BE2C (cell line): ENCODE measurements around the gene EZH2.

Source experiments
- DNase-seq: peaks from one replicate; pipeline ENCODE4 v3.0.0-alpha.2; 2020
- H3K27me3 ChIP-seq: fragments of 250-450 bp; sonication (Bioruptor Pico); 2 replicates; pipeline ENCODE4 v1.5.1; 2020; ENCODE audit warnings: mild to moderate bottlenecking
- H3K36me3 ChIP-seq: fragments of 250-450 bp; sonication (Bioruptor Pico); 2 replicates; pipeline ENCODE4 v1.5.1; 2020; ENCODE audit warnings: mild to moderate bottlenecking
- H3K4me1 ChIP-seq: fragments of 250-450 bp; sonication (Bioruptor Pico); 2 replicates; pipeline ENCODE4 v1.5.1; 2020
- H3K4me3 ChIP-seq: 2 replicates; pipeline ENCODE4 v1.5.1; 2011; ENCODE audit warnings: low read depth, low read length
- H3K9me3 ChIP-seq: fragments of 250-450 bp; sonication (Bioruptor Pico); 2 replicates; pipeline ENCODE4 v1.5.1; 2020
- TF ChIP-seq, protein P1 (sequence below): IDR thresholded peaks from 2 replicates; pipeline ENCODE4 v1.5.1; 2012; ENCODE audit warnings: mild to moderate bottlenecking, low read depth, low read length

EZH2 gene

DNA sequence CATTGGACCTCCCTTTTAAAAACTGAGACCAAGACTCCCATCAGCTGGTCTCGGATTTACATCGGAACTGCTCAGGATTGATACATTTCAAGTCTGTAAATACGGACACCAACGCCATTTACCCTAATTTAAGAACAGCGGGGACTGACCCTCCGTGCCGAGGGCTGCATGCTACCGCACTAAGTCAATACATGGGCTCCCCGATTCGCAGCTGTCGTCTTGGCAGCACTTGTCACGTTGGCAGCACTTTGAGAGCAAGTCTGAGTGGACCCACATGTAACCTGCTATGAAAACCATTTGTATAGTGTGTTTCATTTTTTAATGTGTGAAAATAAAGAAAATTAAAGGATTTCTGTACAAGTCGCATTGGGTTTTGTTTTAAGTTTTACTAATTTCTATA is 83.4 kb downstream of the EZH2 start:
- no peaks in the 10 kb centered on the region for H3K9me3 ChIP-seq
- DNase-seq, result no peak
- TF ChIP-seq, protein P1, sequence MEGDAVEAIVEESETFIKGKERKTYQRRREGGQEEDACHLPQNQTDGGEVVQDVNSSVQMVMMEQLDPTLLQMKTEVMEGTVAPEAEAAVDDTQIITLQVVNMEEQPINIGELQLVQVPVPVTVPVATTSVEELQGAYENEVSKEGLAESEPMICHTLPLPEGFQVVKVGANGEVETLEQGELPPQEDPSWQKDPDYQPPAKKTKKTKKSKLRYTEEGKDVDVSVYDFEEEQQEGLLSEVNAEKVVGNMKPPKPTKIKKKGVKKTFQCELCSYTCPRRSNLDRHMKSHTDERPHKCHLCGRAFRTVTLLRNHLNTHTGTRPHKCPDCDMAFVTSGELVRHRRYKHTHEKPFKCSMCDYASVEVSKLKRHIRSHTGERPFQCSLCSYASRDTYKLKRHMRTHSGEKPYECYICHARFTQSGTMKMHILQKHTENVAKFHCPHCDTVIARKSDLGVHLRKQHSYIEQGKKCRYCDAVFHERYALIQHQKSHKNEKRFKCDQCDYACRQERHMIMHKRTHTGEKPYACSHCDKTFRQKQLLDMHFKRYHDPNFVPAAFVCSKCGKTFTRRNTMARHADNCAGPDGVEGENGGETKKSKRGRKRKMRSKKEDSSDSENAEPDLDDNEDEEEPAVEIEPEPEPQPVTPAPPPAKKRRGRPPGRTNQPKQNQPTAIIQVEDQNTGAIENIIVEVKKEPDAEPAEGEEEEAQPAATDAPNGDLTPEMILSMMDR, result no peak
- H3K4me3 ChIP-seq, result no peak overlapping the region
- H3K27me3 ChIP-seq, result no peaks in the 10 kb centered on the region
- peaks cover 67% of the 10 kb centered on the region for H3K36me3 ChIP-seq
- H3K4me1 ChIP-seq, result no peaks in the 10 kb centered on the region

DNA sequence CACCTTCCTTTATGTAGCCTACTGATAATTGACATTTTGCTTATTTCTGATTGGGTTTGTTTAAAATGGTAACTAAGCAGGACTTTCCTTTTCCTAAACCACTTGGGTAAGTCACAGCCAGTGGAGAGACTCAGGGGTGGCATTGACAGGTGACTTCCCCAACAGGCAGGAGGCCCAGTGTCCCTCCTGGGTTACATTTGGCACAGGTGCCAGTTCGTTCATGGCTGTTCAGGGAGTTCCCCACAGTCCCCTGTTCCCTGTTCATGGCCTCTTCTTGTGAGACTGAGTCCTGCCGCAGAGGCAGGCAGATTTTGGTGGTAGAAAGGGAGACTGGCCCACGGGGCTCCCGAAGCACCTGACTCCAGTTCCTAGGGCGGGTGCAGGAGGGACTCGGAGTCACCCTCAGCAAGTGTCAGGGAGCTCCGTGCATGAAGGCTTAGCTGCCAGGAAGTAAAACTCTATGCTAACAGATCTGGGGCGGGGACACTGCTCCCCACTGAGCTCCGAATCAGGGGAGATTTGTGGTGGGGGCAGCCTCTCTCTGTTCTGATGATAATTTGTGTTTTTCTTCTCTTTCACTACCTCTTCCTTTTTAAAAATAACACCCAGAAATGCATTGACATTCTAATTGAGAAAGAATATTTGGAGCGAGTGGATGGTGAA is 84.1 kb downstream of the EZH2 start:
- Histone ChIP-seq H3K36me3 (peaks cover 69% of the 10 kb centered on the region), H3K4me1 (no peaks in the 10 kb centered on the region), H3K4me3 (no peak overlapping the region), H3K27me3 (no peaks in the 10 kb centered on the region), H3K9me3 (no peaks in the 10 kb centered on the region)
- TF ChIP-seq, protein P1, result no peak
- DNase-seq, result no peak

GRCh38 chr7:148796841-148797240 is 87.2 kb downstream of the EZH2 start:
- Histone ChIP-seq H3K36me3 (peaks cover 88% of the 10 kb centered on the region), H3K27me3 (no peaks in the 10 kb centered on the region), H3K4me3 (no peak overlapping the region), H3K4me1 (no peaks in the 10 kb centered on the region), H3K9me3 (no peaks in the 10 kb centered on the region)
- TF ChIP-seq, protein P1, result no peak
- DNase-seq, result no peak

DNA sequence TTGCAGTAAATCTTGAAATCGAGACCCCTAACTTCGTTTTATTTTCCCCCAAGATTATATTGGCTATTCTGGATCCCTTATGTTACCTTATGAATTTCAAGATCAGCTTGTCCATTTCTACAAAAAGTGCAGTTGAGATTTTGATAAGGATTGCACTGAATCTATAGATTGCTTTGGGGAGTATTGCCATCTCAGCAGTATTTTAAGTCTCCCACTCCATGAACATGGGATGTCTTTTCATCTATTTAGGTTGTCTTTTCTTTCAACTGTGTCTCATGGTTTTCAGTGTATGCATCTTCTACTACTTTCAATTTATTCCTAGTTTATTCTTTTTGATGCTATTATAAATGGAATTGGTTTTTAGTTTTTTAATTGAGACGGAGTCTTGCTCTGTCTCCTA is 89.6 kb downstream of the EZH2 start:
- no peaks in the 10 kb centered on the region for H3K27me3 ChIP-seq
- H3K9me3 ChIP-seq, result no peaks in the 10 kb centered on the region
- peaks cover 90% of the 10 kb centered on the region for H3K36me3 ChIP-seq
- TF ChIP-seq, protein P1, result no peak
- no peaks in the 10 kb centered on the region for H3K4me1 ChIP-seq
- DNase-seq, result no peak
- no peak overlapping the region for H3K4me3 ChIP-seq

DNA sequence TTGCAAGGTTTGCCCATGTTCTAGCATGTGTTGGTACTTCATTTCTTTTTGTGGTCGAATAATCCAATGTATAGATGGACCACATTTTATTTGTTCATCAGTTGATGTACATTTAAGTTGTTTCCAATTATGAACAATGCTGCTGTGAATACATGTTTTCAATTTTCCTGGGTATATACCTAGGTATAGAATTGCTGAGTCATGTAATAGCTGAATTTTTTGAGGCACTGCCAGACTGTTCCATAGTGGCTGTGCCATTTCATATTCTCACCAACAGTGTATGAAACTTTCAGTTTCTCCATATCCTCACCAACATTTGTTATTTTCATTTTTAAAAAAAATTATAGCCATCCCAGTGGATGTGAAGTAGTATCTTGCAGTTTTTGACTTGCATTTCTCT is 90.5 kb downstream of the EZH2 start:
- DNase-seq, result no peak
- no peaks in the 10 kb centered on the region for H3K4me1 ChIP-seq
- no peaks in the 10 kb centered on the region for H3K9me3 ChIP-seq
- H3K4me3 ChIP-seq, result no peak overlapping the region
- H3K36me3 ChIP-seq, result peaks cover 90% of the 10 kb centered on the region
- TF ChIP-seq, protein P1, result no peak
- H3K27me3 ChIP-seq, result no peaks in the 10 kb centered on the region

GRCh38 chr7:148791546-148791945 is 92.5 kb downstream of the EZH2 start:
- no peak for DNase-seq
- Histone ChIP-seq H3K36me3 (peaks cover 93% of the 10 kb centered on the region), H3K9me3 (no peaks in the 10 kb centered on the region), H3K4me1 (no peaks in the 10 kb centered on the region), H3K4me3 (no peak overlapping the region), H3K27me3 (no peaks in the 10 kb centered on the region)
- TF ChIP-seq, protein P1, result no peak
